G401.6 (cell line): ENCODE data around the gene SLC5A5.

ENCODE experiments used
- FAIRE-seq: peaks from 2 replicates; lab custom pipeline; 2012; peaks lifted over from hg19 to GRCh38; lab: Jason Lieb, UNC

Gene SLC5A5

DNA sequence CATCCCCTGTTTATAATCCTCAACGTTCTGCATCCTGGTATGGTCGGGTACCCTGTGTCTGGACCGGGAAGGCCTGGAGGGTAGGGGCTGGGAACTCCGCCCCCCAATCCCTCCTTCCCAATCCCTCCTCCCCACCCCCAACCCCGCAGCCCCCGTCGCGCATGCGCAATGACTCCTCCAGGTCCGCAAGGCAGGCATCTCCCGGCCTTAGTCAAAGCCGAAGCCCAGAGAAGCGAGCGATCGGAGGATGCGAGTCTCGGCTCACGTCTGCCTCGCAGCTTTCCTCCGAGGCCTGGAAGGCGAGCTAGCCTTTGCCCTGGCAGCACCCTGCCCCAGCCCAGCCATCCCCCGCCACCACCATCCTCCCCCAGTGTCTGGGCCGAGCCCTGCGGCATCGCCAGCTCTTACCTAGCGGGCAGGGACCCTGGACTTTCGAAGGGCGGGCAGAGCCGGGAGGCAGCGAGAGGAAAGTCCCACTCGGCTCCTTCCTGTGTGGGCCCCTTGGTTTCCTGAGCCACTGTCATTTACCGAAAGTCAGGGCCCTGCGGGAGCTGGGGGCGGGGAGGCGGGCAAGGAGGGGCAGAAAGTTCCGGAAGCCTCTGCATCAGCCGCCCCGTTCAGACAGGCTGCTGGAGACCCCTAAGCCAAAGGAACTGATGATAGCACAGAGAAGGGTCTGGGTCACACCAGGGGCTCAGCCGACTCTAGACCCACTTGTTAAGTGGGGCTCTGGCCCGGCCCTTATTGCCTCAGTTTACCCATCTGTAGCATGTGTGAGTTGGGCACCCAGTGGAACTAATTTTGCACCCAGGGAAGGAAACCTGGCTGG, 24.0 kb upstream of the SLC5A5 start, which contains the start of gene JAK3:
TSS of gene JAK3 (minus strand) at position 445 of the 829 bp plus-strand sequence. CDS start 3,565 bp downstream, outside the sequence.
- FAIRE-seq, result no peak

DNA sequence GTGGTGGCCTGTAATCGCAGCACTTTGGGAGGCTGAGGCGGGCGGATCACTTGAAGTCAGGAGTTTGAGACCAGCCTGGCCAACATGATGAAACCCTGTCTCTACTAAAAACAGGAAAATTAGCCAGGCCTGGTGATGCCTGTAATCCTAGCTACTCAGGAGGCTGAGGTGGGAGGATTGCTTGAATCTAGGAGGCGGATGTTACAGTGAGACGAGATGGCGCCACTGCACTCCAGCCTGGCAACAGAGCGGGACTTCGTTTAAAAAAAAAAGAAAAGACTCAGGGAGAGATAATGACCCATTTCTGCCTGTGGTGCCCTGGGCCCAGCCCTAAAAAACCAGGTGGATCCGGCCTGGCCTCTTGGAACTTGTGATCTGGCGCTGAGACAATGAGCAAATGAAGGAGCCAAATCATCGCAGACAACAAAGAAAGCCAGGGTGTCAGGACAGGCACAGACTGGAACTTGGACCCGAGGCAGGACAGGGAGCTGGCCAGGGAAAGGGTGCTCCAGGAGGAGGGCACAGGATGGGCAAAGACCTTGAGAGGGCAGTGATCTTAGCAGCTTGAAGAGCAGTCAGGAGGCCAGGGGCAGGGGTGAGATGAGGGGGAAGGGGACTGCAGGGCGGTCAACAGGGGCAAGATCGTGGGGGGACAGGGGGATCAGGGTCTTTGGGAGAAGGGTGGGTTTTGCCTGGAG, 23.0 kb upstream of the SLC5A5 start:
- no peak for FAIRE-seq

DNA sequence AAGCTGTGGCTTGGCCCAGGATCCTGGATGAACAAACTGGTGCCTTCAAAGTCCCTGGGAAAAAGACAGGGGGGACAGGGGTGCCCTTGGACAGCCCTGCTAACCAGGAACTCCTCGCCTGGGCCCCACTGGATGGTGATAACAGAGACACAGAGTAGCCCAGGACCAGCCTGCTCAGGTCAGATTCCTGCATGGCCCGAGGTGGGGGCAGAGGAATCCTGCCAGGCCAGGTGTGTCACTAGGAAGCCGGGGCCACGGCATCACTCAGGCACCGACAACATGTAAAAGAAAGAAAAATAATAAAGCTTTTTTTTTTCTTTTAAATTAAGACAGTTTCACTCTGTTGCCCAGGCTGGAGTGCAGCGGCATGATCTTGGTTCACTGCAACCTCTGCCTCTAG, 17.7 kb upstream of the SLC5A5 start:
- no peak for FAIRE-seq

DNA sequence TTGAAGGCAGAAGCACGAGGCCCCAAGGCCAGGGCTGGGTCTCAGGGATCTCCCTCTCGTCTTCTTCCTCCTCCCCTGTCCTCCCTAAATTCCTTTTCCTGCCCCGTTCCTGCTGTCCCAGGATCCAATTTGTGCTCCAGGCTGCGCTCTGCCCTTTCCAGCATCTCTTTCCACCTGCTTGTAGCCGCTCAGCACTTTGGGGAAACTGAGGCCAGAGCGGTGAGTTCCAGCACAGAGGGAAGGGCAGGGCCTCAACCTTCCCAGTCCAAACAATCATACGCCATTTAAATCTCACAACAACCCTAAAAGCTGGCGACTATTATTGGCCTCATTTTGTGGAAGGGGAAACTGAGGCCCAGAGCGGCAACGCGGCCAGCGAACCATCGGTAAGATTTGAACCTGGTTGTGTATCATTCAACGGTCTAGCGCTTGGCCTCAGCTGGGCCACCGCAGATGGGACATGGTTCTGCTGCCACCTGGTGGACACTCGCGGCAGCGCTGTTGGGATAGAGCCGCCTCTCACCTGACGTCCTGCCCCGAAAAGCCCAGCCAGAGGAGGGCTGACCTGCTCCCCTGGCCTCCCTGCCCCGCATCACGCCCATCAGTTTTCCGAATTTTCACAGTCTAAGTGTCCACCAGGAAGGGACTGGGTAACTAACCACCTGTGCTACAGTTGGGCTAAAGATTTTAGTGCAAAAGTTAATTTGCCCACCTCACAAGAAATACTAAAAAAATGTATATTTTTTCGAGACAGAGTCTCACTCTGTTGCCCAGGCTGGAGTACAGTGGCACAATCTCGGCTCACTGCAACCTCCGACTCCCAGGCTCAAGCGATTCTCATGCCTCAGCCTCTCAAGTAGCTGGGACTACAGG, 16.2 kb upstream of the SLC5A5 start:
- no peak for FAIRE-seq

DNA sequence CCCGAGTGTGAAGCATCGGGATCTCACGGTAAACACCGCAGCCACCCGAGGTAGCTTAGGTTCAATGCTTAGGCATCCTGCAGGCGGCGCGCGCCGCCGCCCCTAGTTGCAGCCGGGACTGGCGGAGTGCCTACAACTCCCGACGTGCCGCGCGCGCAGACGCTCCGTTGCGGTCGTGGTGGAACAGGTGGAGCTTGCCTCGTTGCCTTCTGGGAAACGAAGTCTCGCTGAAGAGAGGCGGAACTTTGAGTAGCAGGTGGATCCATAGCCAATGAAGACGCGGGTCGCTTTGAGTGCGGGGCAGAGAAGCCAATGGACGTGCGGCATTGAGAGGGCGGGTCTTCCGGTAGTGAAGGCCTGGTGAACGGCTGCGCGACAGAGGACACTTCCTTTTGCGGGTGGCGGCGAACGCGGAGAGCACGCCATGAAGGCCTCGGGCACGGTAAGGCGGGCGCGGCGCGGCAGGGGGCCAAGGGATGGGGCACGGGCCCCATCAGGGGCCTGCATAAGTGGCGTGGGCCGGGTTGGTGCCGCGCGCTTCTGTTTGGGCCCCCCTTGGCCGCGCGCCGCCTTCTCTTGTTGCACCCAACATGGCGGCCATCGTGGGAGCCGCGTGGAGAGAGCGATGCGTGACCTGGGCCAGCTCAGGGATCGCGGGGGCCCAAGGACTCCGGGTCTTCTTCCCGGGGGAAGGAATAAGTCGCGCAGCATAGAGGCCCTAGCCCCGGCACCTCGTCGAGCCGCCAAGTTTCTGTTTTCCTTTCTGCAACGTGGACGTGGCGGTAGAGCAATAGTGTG, 12.0 kb upstream of the SLC5A5 start, which contains the start of gene RPL18A:
TSS of gene RPL18A (plus strand) at position 378 of the 798 bp plus-strand sequence. CDS start at position 425, 47 bp downstream.
- peak; percentile 99 for FAIRE-seq

DNA sequence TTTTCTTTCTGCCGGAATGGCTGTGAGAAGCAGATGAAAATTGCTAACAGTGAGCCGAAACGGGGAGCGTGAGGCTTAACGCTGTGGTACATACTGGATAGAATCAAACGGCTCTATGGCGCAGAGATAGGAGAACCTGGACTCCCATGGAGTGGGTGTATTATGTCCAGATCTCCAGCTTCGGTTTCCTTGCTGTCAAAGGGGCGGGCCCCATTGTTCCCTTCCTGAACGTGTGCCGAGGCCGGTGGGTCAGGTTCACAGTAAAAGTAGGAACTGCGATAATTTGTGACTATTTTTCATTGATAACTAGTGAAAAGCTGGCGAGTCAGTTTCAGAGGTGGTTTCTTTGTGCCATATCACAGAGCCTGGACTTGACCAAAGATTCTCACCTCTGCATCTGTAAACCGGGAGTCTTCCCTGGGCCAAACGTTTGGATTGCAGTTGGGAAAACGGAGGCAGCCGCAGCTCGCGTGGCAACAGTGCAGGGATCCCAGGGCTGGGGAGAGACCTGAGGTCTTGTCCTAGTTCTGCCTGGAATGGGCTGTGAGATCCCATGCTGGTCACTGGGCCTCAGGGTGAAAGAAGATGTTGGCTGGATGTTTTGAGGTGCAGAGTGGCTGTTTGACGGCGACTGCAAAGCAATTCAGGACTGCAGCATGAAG, 11.3 kb upstream of the SLC5A5 start:
- no peak for FAIRE-seq

DNA sequence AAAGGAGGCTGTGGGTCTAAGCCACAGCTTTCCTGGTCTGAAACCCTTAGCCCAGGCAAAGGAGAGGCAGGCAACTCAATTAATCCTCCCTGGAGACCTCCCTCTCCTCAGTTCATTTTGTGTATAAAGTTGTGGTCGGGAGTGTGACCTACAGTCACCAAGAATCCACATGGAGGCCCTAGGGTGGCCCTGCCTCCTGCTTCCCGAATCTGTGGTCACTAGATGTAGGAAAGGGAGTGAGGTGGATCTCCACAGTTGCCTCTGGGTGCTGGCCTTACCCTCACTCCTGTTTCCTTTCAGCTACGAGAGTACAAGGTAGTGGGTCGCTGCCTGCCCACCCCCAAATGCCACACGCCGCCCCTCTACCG, 10.8 kb upstream of the SLC5A5 start:
- no peak for FAIRE-seq

DNA sequence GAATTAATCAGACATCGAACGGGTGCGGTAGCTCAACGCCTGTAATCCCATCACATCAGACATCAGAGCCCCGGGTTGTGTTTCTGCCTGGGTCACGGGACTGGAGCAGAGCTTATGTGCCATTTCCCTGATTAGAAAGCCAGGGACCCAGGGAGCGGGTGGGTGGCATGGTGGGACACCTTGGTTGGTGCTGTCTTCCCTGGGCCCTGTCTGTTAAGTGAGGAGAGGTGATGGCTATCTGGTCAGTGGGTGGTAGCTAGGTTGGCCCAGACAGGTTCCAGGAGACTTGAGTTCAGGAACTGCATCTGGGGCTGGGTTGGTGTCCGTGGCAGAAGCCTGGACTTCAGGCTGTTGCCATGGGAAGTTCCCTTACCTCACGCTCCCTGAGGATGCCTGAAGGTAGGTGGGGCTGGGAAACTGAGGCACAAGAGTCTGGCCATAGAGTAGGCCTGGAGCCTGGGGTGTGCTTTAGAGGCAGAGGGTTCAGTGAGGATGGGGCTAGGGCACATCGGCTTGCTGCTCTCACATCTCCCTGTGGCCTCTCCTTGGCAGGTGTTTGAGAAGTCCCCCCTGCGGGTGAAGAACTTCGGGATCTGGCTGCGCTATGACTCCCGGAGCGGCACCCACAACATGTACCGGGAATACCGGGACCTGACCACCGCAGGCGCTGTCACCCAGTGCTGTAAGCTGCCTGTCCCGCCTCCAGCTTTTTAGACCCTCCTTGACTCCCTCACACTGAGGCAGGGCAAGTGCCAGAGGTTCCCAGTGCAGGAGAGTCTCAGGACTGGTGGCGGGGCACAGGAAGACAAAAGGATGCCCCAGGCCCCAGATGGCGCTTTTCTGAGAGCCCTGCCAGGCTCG, 10.0 kb upstream of the SLC5A5 start:
- no peak for FAIRE-seq

DNA sequence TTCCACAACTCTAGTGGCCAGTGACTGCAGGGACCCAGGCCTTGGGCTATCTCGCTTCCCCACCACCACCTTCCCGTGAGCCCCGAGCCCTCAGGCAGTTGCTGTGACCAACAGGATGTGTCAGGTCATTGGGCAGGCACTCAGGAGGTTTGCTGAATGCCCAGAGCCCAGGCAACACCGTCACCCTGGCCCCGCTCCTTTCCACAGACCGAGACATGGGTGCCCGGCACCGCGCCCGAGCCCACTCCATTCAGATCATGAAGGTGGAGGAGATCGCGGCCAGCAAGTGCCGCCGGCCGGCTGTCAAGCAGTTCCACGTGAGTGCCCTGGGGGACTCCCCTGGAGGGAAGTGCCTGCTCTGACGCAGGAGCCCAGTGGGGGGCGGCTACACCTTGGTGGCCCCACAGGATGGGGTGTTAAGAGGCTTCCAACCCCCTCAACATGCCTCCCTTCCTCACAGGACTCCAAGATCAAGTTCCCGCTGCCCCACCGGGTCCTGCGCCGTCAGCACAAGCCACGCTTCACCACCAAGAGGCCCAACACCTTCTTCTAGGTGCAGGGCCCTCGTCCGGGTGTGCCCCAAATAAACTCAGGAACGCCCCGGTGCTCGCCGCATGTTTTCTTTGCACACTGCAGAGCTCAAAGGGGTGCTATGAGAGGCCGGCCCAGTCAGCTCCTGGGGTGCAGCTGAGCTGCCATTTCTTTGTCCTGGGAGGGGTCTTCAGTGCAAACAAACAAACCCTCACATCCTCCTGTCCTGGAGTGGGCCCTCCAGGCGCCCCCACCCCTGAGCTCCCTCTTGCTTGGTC, 8.8 kb upstream of the SLC5A5 start:
- no peak for FAIRE-seq

DNA sequence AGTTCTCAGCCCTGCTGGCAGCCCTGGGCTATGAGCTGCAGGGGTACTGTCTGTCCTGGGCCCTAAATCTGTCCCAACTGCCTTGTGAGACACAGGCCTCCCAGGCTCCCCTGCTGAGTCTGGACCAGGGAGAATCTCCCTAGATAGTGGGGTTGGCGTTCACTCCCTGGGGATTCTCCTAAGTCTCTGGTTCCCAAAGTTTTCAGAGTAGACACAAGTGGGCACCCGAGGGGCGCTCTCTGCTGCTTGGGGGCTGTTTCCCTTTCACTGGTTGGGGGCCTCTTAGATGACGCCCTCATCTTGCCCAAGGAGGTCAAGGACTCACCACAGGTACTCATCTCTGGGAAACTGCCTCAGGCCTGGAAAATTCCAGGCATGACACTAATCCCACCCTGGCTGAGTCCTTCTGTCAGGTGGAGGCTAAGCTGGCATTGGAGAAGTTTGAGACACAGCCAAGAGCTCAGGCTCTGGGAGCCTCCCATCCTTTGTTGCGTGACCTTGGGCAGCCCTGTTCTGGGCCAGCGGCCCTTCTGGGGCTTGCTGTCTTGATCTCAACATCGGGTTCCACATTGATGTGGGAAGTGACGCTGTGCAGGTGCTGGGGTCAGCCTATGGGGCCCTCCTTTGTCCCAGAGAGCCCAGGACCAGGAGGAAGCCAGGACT, 8.1 kb upstream of the SLC5A5 start:
- no peak for FAIRE-seq

DNA sequence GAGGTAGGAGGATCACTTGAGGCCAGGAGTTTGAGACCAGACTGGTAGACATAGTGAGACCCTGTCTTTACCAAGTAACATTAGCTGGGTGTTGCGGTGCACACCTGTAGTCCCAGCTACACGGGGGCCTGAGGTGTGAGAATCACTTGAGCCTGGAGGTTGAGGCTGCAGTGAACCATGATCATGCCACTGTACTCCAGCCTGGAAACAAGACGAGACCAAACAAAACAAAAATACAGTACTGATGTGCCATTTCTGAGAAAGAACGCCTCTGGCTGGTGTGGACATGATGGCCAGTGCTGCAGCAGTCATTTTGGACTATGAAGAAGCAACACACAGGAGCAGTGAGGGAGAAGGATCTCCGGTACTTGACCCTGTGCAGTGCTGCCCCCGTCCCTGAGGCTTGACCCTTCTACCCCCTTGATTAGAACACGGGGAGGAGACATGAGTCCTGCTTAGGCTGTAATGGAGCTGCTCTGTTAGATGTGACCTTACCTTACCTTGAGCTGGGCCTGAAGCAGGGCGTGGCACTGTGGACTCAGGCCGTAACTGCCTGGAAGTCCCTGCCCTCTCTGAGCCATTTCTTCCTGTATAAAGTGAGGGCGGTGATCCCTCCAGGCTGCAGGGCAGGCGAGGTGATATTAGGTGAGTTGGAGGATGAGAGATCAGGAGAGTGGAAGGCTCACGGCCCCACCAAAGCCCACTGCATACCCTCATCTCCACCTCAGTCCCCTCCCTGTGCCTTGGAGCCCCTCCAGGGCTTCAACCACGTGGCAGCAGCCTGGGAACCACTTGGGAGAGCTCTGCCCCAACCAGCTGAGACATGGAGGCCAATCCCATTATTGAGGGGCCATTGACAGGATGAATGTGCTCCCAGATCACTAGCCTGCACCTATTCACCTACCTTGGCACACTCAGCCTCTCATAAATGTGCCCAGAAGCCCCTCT, 6.1 kb upstream of the SLC5A5 start:
- peak; percentile 93 for FAIRE-seq

DNA sequence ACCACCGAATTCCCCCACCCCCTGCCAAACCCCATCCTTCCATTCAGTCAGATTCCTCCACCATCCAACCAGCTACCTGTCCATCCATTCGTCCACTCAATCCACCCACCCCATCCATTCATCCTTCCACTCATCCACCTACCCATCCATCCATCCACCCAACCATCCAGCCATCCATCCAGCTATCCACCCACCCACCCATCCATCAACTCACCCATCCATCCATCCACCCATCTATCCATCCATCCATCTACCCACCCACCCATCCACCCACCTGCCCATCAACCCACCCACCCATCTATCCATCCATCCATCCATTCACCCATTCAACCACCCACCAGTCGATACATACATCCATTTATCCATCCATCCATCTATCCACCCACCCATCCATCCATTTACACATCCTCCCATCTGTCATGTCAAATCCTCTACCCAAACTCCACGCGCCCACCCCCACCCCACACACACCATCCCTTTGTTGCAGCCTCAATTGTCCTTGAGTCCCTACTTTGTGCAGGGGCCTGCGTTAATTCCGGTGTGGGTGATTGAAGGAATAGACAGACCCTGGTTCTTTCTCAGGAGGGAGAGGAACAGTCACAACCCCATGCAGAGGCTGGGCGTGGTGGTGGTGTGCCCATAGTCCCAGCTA, 5.3 kb upstream of the SLC5A5 start:
- FAIRE-seq, result no peak

DNA sequence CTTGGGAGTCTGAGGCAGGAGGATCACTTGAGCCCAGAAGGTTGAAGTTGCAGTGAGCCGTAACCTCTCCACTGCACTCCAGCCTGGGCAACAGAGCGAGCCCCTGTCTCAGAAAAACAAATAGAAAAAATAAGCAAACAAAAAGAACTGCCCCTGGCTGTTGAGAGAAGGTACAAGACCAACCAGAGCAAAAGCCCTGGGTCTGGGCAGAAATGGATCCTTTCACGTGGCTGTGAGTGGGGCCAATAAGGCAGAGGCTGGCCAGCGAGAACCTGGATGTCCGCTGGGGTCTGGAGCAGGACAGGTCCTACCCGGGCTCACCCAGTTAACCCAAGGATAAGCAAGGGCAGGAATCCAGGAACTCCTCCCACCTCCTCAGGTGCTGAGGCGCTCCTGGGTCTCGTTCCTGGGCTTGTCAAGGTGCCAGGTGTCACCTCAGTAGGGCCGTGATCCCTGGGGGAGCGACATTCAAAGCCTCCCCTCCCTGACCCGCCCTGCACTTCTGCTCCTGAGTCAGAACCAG, 4.7 kb upstream of the SLC5A5 start:
- no peak for FAIRE-seq

DNA sequence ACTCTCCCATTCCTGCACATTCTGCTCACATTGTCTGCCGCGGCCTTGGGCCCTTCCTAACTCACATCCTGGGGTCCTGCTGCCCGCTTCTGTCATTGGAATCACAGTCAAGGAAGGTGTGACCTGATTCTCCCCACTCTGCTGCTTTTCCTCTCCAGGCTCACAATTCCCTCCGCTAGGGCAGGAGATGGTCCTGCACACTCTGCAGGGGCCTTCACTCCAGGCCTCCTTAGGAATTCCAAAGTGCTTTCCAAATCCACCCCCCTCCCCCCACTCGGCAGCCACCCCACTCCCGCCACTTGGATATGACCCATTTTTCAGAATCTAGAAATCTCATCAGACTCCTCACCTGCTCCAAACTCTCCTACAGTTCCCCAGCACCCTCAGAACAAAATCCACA, 3.1 kb upstream of the SLC5A5 start:
- no peak for FAIRE-seq

DNA sequence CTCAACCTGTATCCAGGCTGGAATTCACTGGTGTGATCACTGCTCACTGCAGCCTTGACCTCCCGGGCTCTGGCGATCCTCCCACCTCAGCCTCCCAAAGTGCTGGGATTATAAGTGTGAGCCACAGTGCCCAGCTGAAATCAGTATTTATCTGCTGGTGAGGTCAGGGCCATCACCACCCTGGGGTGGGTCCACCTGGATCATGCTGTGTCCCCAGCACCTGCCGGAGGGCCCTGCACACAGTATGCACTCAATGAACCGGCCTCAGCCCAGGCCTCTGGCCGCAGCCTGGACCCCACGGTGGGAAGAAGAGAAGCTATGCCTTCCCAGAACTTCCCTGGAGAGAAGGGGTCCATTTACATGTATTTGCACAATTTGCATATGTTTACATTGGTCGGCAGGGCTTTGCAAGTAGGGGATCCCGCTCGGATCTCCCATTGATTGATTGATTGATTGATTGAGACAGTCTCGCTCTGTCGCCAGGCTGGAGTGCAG, 2.6 kb upstream of the SLC5A5 start:
- no peak for FAIRE-seq

DNA sequence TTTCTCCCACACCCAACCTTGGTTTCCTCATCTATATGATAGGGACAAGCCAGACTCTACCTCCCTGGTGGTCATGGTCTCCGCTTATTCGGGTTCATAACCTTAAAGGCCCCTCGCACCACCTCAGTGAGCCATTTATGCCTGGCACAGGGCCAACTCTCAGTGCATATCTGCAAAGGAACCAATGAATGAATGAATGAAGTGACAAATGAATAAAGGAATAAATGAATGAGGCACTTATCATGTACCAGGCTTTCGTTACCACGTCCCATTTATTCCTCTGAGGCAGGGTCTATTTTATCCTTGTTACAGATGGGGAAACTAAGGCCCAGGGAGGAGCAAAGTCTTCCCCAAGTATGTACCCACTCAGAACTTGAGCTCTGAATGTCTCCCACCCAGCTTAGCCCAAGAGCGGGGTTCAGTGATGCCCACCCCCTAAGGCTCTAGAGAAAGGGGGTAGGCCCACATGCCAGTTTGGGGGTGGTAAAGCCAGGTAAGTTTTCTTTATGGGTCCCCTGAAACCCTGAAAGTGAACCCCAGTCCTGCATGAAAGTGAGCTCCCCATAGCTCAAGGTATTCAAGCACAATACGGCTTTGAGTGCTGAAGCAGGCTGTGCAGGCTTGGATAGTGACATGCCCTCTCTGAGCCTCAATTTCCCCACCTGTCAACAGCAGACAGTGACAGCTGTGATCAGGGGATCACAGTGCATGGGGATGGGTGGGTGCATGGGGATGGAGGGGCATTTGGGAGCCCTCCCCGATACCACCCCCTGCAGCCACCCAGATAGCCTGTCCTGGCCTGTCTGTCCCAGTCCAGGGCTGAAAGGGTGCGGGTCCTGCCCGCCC, 490 bp upstream of the SLC5A5 start:
- FAIRE-seq, result no peak
